GM21526 (cell line): ENCODE results near the gene SRPX2.

Experiments
- ATAC-seq: cut with Tn5 transposase; IDR thresholded peaks from one replicate; pipeline ENCODE4 v1.9.1; 2021; ENCODE audit warnings: moderate library complexity; ENCODE audit not compliant: unreplicated experiment, low FRiP score

The SRPX2 gene

DNA sequence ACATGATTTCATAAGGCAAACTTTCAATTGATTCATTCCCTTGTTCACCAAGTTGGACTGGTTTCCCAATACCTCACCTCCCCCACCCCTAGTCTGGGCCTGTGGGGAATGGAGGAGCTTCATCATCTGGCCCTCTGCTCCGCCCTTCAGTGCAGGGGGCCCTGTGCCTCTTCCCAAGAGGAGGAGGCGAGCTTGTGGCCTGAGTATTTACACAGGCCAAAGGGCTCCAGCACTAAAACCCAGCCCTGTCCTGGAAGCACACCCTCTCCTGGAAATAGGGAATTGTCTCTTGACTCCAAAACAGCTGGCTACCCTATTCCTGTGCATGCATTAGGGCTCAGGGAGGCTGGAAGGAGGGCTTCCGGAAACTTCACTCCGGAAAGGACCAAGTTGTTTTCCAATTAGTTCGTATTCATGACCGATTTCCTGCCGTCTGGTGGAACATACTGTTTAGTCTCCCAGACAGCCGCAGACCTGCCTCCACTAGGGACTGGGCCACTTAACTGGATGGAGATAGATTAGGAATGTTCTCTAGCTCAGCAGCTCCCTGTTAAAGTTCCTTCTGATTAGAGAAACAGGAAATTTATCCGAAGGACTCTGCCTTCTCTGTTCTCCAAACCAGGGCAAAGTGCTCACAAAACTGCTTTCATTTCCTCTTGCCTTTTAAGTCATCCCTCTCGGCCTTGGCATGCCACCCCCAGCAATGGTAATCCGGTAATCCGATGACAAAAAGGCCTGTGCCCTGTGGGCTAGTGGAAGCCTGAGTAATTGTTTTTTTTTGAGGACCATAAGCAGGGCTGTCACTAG, 5.8 kb downstream of the SRPX2 start:
- ATAC-seq = no peak

DNA sequence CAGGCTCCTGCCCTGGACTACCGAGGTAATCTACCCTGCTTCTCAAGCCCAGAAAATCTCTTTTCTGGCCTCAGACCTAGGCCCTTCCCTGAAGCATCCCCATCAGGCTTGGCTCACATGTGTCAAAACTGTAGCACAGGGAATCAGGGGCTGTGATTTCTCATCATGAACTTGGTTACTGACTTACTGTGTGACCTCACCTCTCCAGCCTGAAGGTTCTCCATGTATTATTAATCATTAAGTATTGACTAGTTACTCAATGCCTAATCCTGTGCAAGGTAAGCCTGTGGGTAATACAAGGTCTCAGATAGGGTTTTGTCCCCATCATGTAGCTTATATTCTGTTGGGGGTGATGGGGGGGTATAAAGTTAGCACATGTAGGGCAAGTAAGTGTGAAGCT, 6.8 kb downstream of the SRPX2 start:
- no peak for ATAC-seq

DNA sequence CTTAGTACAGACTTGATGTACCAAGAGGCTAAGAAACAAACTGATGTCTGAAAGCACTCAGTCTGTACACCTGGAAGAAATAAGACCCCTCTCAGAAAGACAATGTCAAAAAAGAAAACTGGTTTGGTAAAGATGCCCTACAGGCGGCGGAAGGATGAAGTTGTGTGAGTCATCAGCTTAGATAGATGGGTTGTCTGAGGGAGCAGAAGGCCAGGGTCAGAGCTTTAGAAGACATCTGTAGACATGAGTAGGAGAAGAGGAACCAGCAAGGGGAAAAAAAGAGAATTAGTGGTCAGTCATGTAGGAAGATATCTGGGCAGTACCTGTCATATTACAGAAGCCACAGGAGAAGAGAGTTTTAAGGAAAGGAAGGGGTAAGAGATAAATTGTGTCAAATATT, 8.3 kb downstream of the SRPX2 start:
- ATAC-seq = no peak

DNA sequence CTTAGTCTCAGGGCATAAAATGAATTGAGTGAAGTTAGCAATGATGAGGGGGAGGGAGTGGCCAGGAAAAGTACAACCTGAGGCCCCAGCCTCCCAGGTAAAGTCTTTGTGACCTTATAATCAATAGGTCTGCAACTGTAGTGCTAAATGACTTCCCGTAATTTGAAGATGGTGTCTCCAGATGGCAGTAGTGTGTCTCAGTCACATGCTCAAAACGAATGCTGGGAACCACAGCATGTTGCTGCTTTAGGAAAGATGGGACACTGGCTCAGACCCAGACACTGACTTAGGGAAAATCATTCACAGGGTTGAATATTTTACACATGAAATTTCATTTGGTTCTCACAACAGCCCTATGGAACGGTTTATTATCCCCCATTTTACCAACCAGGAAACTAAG, 10.3 kb downstream of the SRPX2 start:
- ATAC-seq = no peak

DNA sequence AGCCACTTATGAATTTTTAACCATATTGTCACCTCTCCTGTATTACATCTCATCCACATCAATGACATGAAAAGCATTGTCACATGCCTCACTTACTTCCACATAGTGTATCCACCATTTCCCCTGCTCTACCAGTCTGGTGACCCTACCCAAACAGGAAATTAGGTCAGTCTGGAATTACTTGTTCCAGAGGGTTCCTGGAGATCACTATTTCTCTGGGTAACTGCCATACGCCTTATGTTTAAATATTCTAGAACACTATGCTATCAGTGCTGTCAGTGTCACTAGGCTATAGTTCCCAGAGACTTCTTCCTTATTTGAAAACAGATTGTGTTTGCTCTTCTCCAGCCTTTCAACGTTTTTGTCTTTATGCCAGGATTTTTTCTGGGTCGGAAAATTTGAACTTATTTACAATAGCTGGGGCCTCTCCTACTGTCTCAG, 15.0 kb downstream of the SRPX2 start:
- no peak for ATAC-seq

DNA sequence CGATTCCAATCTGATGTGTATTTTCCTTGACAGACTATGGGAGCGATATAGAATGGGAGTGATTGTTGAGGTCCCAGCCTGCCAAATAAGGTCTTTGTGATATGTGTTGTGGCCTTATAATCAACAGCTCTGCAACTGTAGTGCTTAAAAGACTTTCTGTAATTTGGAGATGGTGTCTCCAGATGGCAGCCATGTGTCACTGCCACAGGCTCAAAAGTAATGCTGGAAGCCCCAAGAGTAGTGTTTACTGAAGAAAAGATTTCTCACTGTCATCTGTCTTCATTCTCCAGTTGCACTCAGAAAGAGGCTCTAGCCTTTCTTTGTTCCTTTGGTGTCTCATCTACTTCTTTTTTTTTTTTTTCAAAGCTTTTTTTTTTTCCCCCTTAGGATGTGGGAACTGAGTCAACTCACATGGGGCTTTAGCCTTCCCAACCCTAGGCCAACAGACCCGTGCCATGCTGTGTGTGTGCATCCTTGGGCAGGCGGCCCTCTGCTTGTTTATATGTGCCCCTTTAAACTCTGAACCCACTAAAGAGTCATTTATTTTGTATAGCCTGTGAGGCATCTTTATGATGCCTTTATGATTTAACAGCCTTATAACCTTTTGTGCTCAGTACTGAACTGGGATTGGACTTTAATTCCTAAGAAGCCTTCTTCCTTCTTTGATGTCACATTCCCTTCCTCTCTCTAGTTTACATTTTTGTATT, 15.6 kb downstream of the SRPX2 start:
- no peak for ATAC-seq

DNA sequence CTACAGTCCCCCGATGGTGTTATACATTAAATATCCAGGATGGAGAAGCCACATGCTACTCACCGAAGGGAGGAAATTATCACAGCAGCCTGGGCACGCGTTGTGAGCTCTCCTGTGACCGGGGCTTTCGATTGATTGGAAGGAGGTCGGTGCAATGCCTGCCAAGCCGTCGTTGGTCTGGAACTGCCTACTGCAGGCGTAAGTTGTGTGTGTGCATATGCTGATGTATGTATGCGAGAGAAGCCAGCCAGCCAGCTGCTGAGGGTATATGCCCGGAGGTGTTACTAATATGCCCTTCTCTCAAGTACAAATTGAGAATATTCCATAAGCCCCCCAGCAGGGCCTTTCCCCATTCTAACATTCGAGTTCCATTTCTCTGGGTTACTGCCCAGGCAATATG, 18.2 kb downstream of the SRPX2 start:
- ATAC-seq = no peak

DNA sequence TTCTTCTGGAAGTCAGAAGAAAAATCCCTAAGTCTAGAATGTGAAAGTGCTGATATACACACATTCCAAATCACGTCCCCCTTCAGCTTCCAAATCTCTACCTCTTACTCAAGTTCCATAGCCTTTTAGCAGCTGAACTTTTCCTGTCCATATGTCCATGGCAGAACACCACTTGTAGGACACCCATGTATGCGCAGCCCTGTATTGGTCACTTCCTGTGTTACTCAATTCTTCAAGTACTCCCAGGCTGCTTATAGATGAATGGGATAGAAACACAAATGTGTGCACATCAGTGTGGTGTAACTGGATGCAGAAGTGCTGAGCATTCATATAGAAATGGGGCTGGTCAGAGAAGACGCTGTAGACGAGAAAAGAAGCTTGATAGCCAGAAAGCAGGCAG, 18.8 kb downstream of the SRPX2 start:
- ATAC-seq = no peak

DNA sequence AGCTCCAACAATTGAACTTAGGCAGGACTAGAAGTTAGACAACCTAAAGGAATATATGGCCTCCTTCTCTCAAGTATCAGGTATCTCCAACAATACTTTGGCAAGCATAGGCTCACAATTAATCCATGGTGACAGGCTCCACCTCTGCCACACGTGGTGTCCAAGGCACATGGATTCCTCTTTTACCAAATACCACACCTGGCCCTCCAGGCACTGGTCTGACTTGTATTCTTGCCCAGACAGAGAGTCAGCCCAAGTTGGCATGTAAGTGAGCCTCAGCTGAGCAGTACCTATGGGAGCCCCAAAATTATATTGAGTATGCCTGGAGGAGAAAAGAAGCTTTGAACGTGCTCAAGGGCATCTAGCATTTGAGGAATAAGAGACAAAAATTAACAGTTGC, 19.6 kb downstream of the SRPX2 start:
- no peak for ATAC-seq

DNA sequence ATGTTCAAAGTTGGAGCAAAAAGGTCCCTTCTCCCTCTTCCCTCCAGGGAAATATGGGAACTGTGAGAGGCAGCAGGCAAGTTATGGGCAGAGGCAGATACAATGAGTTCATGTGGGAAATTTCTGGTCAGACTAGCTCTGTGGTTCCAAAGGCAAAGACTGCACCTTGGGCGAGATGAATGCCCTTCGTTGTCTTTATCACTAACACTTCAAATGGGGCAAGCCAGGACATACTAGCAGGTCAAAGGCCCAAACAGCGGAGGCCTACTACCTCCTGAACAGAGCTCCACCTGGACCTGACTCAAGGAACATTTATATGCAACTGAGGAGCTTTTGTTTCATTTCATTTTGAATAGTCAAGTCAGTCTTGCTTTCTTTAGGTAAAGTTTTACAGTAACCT, 29.0 kb downstream of the SRPX2 start:
- no peak for ATAC-seq

DNA sequence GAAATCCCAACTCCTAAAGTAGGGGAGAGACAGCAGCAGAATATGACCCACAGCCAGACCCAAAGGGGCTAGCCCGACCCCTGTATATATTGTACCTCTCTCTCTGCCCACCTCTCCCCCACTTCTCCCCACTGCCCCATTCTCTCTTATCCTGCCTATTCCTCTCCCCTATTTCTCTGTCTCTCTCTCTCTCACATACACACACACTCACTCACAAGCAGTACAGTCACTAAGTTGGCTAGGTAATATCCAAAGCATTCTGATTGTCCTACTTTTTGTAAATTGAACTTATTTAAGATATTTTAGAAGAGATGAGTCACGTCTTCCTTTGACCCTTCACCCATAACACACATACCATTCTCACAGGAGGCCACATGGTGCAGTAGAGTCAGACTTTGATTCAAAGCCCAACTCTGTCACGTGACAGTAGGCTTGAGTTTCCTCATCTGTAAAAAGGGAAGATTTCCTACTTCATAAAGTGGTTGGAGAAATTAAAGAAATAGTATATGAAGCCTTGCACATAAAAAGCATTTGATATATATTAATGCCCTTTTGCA, 29.5 kb downstream of the SRPX2 start:
- no peak for ATAC-seq

DNA sequence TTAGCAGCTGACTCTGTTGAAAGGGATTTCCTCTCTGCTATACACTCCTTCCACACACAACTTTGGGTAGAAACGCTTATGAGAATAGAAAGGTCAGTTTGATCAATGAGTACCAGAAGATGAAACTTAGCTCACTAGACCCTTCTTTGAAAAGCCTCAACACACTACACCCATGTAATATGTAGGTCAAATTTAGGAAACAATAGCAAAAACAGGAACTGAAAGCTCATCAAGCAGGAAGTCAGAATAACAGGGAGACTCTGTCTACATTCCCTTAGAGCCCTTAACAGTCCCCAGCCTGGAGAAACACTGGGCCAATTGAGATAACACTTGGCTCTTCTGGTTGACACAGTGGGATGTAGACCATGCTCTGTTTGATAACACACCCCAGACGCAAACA, 30.7 kb downstream of the SRPX2 start:
- no peak for ATAC-seq

DNA sequence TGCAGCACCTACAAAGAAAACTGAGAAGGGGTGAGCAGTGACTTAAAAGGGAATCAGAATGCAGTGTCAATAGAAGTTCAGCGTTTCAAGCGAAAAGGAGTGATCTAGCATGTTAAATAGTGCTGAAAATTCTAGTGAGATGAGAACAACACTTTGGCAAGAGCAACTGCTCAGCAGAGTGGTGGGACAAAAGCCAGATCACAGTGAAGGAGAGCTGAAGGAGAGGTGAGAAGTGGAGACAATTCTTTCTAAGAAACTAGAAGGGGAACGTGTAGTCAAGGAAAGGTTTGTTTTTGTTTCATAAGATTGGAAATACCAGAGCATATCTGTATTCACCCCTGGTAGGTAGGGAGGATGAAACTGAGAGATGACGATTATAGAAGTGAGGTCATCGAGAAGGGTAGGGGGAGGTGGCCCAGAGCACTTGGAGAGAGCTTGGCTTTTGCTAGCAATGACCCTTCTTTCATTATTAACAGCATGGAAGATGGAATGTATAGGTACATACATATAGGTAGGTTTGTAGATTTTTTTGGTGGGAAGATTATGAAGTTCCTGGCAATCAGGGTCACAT, 33.7 kb downstream of the SRPX2 start:
- no peak for ATAC-seq

DNA sequence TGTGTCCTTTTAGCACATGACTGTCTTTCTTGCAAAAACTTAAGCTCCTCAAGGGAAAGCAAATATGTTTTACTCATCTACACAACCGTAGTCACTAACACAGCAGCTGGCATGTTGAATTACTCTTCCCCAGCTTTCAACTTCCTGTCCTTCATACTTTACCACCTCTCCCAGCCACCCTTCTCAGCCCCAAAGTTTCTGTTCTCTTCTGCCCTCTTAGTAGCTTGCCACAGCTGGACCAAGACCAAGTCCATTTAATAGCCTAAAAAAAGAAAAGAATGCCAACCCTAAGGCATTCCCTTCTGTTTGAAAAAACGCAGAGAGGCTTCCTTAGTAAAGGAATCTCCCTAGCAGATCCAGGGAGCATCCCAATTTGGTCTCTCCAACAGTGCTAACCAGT, 36.8 kb downstream of the SRPX2 start:
- ATAC-seq = no peak

DNA sequence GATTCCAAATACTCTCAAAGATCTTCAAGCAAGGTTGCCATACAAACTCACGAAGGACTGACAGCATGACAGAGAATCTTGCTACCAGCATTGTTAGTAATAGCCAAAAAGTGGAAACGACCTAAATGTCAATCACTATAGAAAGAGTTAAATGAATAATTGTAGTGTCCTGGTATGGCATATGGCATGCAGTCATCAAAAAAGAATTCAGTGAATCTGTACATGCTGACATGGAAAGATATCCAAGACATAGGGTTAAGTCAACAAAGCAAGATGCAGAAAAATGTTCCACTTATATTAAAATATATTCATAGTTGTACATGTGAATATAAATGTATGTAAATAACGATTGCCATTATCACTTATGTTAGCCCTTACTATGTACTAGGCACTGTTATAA, 37.6 kb downstream of the SRPX2 start:
- ATAC-seq = no peak

DNA sequence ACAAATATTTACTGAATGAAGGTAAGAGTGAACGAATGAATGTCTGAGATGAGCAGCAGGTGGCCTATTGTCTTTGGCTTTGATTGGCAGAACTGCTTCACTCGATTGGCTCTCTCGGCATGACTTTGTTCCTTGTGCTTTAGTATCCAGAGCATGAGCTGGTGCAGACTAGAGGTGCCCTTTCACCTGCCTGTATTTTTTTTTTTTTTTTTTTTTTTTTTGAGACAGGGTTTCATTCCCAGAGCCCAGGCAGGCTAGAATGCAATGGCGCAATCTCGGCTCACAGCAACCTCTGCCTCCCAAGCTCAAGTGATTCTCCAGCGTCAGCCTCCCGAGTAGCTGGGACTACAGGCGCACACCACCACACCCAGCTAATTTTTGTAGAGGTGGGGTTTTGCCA, 38.9 kb downstream of the SRPX2 start:
- ATAC-seq = no peak

DNA sequence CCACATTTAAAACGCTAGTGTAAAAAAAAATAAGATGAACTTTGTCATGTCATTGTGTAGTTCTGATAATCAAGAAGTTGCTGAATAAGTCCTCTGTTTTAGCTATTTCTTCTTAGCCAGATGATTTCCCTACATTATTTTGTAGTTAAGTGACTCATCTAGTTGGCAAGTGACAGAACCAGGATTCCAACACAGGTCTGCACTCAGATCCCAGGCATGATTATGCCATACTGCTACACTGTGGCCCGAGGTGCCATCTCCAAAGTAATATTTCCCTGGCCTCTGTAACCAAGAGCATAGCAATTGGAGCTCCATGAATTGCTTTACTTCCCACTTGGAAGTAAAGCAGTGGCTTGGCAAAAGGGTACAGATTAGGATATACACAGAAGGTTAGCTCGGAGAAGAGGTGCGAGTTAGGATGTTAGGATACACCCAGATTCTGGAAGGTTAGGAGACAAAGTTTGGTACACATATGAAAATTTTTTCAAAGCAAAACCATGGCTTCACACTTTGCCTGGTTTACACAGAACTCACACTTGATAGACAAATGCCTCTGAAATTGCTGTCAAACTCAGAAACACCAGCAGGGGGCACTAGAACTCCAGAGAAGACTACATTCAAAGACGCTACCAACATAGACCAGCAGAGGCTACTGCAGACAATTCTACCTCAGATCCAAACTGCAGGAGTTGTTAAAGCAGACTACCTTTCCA, 41.4 kb downstream of the SRPX2 start:
- ATAC-seq = peak; percentile 62

DNA sequence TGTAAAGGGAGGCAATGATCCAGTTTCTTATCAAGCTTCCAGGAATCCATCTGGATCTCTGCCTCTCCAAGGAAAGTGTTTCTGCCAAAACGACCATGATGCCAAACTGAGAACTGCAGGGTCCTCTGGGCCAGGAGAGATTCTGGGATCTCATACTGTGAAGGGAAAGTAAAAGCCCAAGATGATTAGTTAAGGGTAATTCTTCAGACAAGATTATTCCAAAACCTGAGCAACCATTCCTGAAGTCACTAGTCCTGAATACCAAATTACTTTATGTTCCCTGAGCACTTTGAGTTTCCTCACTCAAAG, 42.0 kb downstream of the SRPX2 start:
- no peak for ATAC-seq

DNA sequence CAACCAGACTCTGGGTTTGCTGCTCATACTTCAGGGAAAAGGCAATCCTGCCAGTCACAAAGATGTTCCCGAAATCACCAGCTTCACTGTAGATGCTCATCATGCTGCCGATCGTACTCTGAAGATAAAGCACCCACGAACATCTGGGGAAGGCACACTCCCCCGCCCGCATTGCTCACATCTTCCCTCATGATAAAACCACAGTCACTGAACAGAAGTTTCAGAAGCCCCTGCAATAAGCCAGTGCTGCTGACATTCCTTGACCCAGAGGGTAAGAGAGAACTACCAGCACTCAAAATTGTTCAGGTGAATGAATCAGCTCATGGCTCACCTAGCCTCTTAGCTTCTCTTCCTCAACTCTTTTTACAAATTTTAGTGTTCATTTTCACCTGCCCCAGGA, 43.1 kb downstream of the SRPX2 start:
- ATAC-seq = peak; percentile 38

DNA sequence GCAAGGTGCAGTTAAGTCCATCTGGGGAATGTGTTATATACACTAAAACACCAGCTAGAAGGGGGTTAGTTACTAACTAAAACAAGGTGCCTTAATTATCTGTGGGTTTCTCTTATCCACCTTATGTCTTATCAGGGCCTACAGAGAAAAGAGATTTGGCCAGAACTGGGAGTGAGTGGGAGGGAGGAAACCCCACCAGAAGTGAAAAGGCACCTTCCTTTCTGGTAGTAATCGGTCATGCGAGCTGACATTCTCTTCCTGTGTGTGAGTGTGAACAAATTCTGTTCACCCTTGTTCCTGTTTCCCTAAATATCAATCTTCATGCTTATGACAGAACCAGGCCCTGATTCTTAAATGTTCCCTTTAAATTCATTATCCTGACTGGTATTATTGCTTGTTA, 43.5 kb downstream of the SRPX2 start:
- peak; percentile 79 for ATAC-seq

DNA sequence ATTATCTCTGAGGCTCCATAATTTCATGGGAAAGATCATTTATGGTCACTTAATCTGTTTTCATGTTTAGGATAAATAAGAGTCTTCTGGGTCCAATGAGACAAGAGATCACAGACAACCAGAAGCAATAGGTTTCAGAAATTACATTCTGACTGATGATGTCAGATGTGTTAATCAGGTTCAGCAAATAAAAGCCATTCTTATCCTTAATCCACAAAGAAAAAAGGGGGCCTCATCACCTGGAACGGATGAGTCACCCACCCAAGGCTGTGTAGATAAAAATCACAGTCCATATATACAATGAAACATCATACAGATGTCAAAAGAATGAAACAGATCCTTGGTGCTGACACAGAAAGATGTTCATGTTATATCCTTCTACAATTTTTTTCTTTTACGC, 51.3 kb downstream of the SRPX2 start:
- ATAC-seq = no peak
